HepG2 (cell line): ENCODE data around the gene MBTD1. TPM values are rescaled to one million over a fixed set of nuclear protein-coding genes. Genes with fewer than 3 reads are reported as not detected.

Experiments used
- CC2D1A ChIP-seq: sonication (generic); formaldehyde crosslinking; IDR thresholded peaks from 2 replicates; pipeline ENCODE4 v1.8.1; 2023; ENCODE audit warnings: mild to moderate bottlenecking, missing genetic modification reagents
- CCAR2 ChIP-seq: fragments of 200-400 bp; formaldehyde crosslinking; optimal IDR thresholded peaks from 2 replicates; pipeline ENCODE3; 2018; ENCODE audit warnings: low read depth, mild to moderate bottlenecking, low read length, moderate library complexity
- EED ChIP-seq: sonication (generic); formaldehyde crosslinking; IDR thresholded peaks from 2 replicates; pipeline ENCODE4 v1.5.0; 2020; ENCODE audit warnings: mild to moderate bottlenecking, missing genetic modification reagents
- ETV6 ChIP-seq: sonication (generic); formaldehyde crosslinking; conservative IDR thresholded peaks from 2 replicates; pipeline ENCODE4 v1.4.0; 2020; ENCODE audit warnings: missing genetic modification reagents
- GATA4 ChIP-seq: sonication (generic); IDR thresholded peaks from 2 replicates; pipeline ENCODE4 v1.6.1; 2016; ENCODE audit warnings: antibody characterized with exemption, low read depth, borderline replicate concordance
- HOXA5 ChIP-seq: sonication (generic); formaldehyde crosslinking; IDR thresholded peaks from 2 replicates; pipeline ENCODE4 v1.4.0; 2020; ENCODE audit warnings: missing genetic modification reagents
- KDM1A ChIP-seq: IDR thresholded peaks from 2 replicates; pipeline ENCODE4 v1.6.1; 2016; ENCODE audit warnings: missing compliant biosample characterization
- MED1 ChIP-seq: sonication (generic); formaldehyde crosslinking; IDR thresholded peaks from 2 replicates; pipeline ENCODE4 v1.4.0; 2020; ENCODE audit warnings: missing genetic modification reagents
- MXI1 ChIP-seq: IDR thresholded peaks from 3 replicates; pipeline ENCODE4 v1.6.1; 2012; ENCODE audit warnings: low read depth, low read length, inconsistent platforms, borderline replicate concordance
- NCOA5 ChIP-seq: sonication (generic); formaldehyde crosslinking; IDR thresholded peaks from 2 replicates; pipeline ENCODE4 v1.4.0; 2020; ENCODE audit warnings: missing genetic modification reagents
- NONO ChIP-seq, 2 experiments: fragments of 450-650 bp in 1 of 2; sonication (generic) in 1 of 2; formaldehyde crosslinking in 1 of 2; IDR thresholded peaks in 1 of 2; conservative IDR thresholded peaks in 1 of 2; 2 replicates each; pipeline versions ENCODE4 v1.6.1 to v1.8.0; 2017 to 2022; ENCODE audit warnings: mild to moderate bottlenecking in 1 of 2, missing genetic modification reagents in 1 of 2, moderate library complexity in 1 of 2
- POLR2AphosphoS2 ChIP-seq: IDR thresholded peaks from 2 replicates; pipeline ENCODE4 v1.6.1; 2011; ENCODE audit warnings: low read depth, low read length, improper control_type of control experiment
- REPIN1 ChIP-seq: sonication (generic); formaldehyde crosslinking; IDR thresholded peaks from 2 replicates; pipeline ENCODE4 v1.8.0; 2022; ENCODE audit warnings: missing genetic modification reagents, low read depth, mild to moderate bottlenecking, borderline replicate concordance
- SALL2 ChIP-seq: sonication (generic); formaldehyde crosslinking; IDR thresholded peaks from 2 replicates; pipeline ENCODE4 v1.8.1; 2023; ENCODE audit warnings: mild to moderate bottlenecking, missing genetic modification reagents, inconsistent platforms
- SOX6 ChIP-seq, 2 experiments: fragments of 450-650 bp in 1 of 2; sonication (generic) in 1 of 2; formaldehyde crosslinking in 1 of 2; IDR thresholded peaks; 2 replicates each; pipeline versions ENCODE4 v1.4.0 to v1.6.1; 2017 to 2020; ENCODE audit warnings: antibody characterized with exemption in 1 of 2, mild to moderate bottlenecking in 1 of 2, missing genetic modification reagents in 1 of 2
- ZNF160 ChIP-seq: sonication (generic); formaldehyde crosslinking; IDR thresholded peaks from 2 replicates; pipeline ENCODE4 v1.8.0; 2022; ENCODE audit warnings: mild to moderate bottlenecking, inconsistent platforms, missing genetic modification reagents
- ZNF207 ChIP-seq: fragments of 450-650 bp; IDR thresholded peaks from 2 replicates; pipeline ENCODE4 v1.6.1; 2016; ENCODE audit warnings: antibody characterized with exemption, borderline replicate concordance
- ZNF337 ChIP-seq: sonication (generic); formaldehyde crosslinking; IDR thresholded peaks from 2 replicates; pipeline ENCODE4 v1.5.1; 2020; ENCODE audit warnings: missing genetic modification reagents, low read depth, mild to moderate bottlenecking, borderline replicate concordance
- ZNF543 ChIP-seq: sonication (generic); formaldehyde crosslinking; IDR thresholded peaks from 2 replicates; pipeline ENCODE4 v1.4.0; 2020; ENCODE audit warnings: mild to moderate bottlenecking, missing genetic modification reagents
- ZNF816 ChIP-seq: sonication (generic); formaldehyde crosslinking; IDR thresholded peaks from 2 replicates; pipeline ENCODE4 v1.8.0; 2022; ENCODE audit warnings: missing genetic modification reagents, mild to moderate bottlenecking, borderline replicate concordance
- ZSCAN20 ChIP-seq: sonication (generic); formaldehyde crosslinking; IDR thresholded peaks from 2 replicates; pipeline ENCODE4 v1.4.0; 2020; ENCODE audit warnings: missing genetic modification reagents, mild to moderate bottlenecking, borderline replicate concordance
- ZSCAN29 ChIP-seq: sonication (generic); formaldehyde crosslinking; conservative IDR thresholded peaks from 2 replicates; pipeline ENCODE4 v1.4.0; 2020; ENCODE audit warnings: mild to moderate bottlenecking, missing genetic modification reagents
- polyA plus RNA-seq, 8 experiments: library from polyadenylated mRNA; depleted of rRNA in 3 of 8; stranded (reverse) in 7 of 8; unstranded in 1 of 8; fragments of >200 nt; fragmentation: Illumina TruSeq in 4 of 8; extraction: Trizol in 4 of 8; gene quantifications; 2 replicates each; pipeline versions ENCODE4 v1.2.1 to v1.2.3, GENCODE V29; 2011 to 2016; ENCODE audit warnings: low read depth in 4 of 8, missing spikeins in 1 of 8, mixed read lengths in 1 of 8; ENCODE audit not compliant: insufficient read depth in 1 of 8
- total RNA-seq, 5 experiments: library from RNA; depleted of rRNA; stranded (reverse); fragments of >200 nt; fragmentation: Illumina TruSeq; extraction: Trizol; gene quantifications; 2 replicates each; pipeline ENCODE4 v1.2.3, GENCODE V29; 2016; ENCODE audit warnings: low read depth in 1 of 5
- TF ChIP-seq, protein P1 (sequence below): sonication (generic); formaldehyde crosslinking; IDR thresholded peaks from 2 replicates; pipeline ENCODE4 v1.4.0; 2020; ENCODE audit warnings: mild to moderate bottlenecking, missing genetic modification reagents, borderline replicate concordance
- TF ChIP-seq, protein P2 (sequence below): sonication (generic); formaldehyde crosslinking; IDR thresholded peaks from 2 replicates; pipeline ENCODE4 v1.4.0; 2020; ENCODE audit warnings: missing genetic modification reagents

The MBTD1 gene
- total and polyA plus RNA-seq, 2 of the 13 experiments (the other 11 are each of a cell fraction or from before 2014, with no cell fraction given) = 20.9 TPM

DNA sequence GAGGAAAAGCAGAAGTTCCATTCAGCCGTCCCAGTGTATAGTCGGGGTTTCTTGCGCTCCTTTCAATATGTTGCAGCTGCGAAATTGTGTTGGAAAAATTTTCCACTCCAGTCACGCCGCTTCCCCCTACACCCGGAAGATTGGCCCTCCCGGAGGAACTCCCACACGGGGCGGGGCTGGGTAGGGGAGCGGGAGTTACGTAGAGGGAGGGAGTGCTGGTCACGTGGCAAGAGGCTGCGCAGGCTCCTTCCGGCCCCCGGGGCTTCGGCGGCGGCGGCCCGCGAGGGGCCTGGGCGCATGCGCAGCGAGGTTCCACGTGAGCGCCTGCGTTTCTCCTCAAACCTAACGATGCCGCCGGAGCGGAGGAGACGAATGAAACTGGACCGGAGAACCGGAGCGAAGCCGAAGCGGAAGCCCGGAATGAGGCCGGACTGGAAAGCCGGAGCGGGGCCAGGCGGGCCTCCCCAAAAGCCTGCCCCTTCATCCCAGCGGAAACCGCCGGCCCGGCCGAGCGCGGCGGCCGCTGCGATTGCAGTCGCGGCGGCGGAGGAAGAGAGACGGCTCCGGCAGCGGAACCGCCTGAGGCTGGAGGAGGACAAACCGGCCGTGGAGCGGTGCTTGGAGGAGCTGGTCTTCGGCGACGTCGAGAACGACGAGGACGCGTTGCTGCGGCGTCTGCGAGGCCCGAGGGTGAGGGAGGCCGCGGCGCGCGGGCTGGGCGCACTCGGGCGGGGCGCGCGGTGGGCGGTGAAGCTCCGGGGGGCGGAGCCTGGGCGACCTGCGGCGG, 581 bp upstream of the MBTD1 start, which contains the start of gene UTP18 (continued):
- TF ChIP-seq, protein P1, sequence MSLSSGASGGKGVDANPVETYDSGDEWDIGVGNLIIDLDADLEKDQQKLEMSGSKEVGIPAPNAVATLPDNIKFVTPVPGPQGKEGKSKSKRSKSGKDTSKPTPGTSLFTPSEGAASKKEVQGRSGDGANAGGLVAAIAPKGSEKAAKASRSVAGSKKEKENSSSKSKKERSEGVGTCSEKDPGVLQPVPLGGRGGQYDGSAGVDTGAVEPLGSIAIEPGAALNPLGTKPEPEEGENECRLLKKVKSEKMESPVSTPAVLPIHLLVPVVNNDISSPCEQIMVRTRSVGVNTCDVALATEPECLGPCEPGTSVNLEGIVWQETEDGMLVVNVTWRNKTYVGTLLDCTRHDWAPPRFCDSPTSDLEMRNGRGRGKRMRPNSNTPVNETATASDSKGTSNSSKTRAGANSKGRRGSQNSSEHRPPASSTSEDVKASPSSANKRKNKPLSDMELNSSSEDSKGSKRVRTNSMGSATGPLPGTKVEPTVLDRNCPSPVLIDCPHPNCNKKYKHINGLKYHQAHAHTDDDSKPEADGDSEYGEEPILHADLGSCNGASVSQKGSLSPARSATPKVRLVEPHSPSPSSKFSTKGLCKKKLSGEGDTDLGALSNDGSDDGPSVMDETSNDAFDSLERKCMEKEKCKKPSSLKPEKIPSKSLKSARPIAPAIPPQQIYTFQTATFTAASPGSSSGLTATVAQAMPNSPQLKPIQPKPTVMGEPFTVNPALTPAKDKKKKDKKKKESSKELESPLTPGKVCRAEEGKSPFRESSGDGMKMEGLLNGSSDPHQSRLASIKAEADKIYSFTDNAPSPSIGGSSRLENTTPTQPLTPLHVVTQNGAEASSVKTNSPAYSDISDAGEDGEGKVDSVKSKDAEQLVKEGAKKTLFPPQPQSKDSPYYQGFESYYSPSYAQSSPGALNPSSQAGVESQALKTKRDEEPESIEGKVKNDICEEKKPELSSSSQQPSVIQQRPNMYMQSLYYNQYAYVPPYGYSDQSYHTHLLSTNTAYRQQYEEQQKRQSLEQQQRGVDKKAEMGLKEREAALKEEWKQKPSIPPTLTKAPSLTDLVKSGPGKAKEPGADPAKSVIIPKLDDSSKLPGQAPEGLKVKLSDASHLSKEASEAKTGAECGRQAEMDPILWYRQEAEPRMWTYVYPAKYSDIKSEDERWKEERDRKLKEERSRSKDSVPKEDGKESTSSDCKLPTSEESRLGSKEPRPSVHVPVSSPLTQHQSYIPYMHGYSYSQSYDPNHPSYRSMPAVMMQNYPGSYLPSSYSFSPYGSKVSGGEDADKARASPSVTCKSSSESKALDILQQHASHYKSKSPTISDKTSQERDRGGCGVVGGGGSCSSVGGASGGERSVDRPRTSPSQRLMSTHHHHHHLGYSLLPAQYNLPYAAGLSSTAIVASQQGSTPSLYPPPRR = peak; percentile 38
- TF ChIP-seq POLR2AphosphoS2 (0 out of 2 replicates have a peak, but pooled peaks have one; percentile 53), ZNF816 (CRISPR knock-in tag) (peak; percentile 99), KDM1A (CRISPR knock-in tag) (no peak), ETV6 (CRISPR knock-in tag) (peak; percentile 89), ZNF543 (CRISPR knock-in tag) (peak; percentile 98), ZSCAN29 (CRISPR knock-in tag) (peak; percentile 74), ZNF160 (CRISPR knock-in tag) (peak; percentile 92), ZSCAN20 (CRISPR knock-in tag) (peak; percentile 98), NONO (IDR thresholded peaks at IDR 0.05) (0 out of 2 replicates have a peak, but pooled peaks have one; percentile 91), NONO (CRISPR knock-in tag; conservative IDR thresholded peaks at IDR 0.05) (peak; percentile 77), MXI1 (peak; percentile 82; the same call in 1 of the 3 replicates), SALL2 (peak; percentile 87), NCOA5 (CRISPR knock-in tag) (no peak), EED (CRISPR knock-in tag) (peak; percentile 99), ZNF207 (no peak), CC2D1A (CRISPR knock-in tag) (no peak), SOX6 (IDR thresholded peaks at IDR 0.05) (no peak), SOX6 (CRISPR knock-in tag; IDR thresholded peaks at IDR 0.05) (peak; percentile 74), MED1 (peak; percentile 68; the same call in 1 of the 2 replicates), CCAR2 (peak; percentile 82), HOXA5 (peak; percentile 97; the same call in 1 of the 2 replicates), REPIN1 (CRISPR knock-in tag) (no peak; the same call in 1 of the 2 replicates), ZNF337 (CRISPR knock-in tag) (peak; percentile 79; the same call in 1 of the 2 replicates), GATA4 (no peak)
- TF ChIP-seq, protein P2, sequence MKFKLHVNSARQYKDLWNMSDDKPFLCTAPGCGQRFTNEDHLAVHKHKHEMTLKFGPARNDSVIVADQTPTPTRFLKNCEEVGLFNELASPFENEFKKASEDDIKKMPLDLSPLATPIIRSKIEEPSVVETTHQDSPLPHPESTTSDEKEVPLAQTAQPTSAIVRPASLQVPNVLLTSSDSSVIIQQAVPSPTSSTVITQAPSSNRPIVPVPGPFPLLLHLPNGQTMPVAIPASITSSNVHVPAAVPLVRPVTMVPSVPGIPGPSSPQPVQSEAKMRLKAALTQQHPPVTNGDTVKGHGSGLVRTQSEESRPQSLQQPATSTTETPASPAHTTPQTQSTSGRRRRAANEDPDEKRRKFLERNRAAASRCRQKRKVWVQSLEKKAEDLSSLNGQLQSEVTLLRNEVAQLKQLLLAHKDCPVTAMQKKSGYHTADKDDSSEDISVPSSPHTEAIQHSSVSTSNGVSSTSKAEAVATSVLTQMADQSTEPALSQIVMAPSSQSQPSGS (CRISPR knock-in tag) = peak; percentile 44
